GM12873 (cell line): ENCODE results near the gene TIMM29.

Experiments used
- CTCF ChIP-seq: IDR thresholded peaks from 2 replicates; pipeline ENCODE4 v1.5.1; 2012; ENCODE audit warnings: low read depth, mild to moderate bottlenecking, moderate library complexity, low read length, control low read depth; ENCODE audit not compliant: insufficient read depth; ENCODE audit errors: missing control alignments

TIMM29 gene

GRCh38 chr19:10896851-10897526 lies 31.6 kb upstream of the TIMM29 start:
- TF ChIP-seq CTCF, result no peak

GRCh38 chr19:10898633-10899032 lies 30.0 kb upstream of the TIMM29 start:
- no peak for TF ChIP-seq CTCF

- TF ChIP-seq CTCF, result no peak
Observed at GRCh38 chr19:10899151-10899653, 29.4 kb upstream of the TIMM29 start.

GRCh38 chr19:10907925-10908324 lies 20.7 kb upstream of the TIMM29 start:
- no peak for TF ChIP-seq CTCF

GRCh38 chr19:10908380-10908960 lies 20.1 kb upstream of the TIMM29 start:
- TF ChIP-seq CTCF, result no peak

- no peak for TF ChIP-seq CTCF
Observed at GRCh38 chr19:10911579-10912363, 16.8 kb upstream of the TIMM29 start.

- no peak for TF ChIP-seq CTCF
Observed at GRCh38 chr19:10912619-10913018, 16.0 kb upstream of the TIMM29 start.
